Neural progenitor cell (in vitro differentiated cells): ENCODE results near the gene TMEM101. TPM values are rescaled to one million over a fixed set of nuclear protein-coding genes. Genes with fewer than 3 reads are reported as not detected.
A peak's percentile ranks its signal among the peaks of the same experiment; 100 is the strongest.
"Not testable (repeated sequence)": the region's sequence is repeated elsewhere in the genome, so short reads cannot be mapped to it uniquely, and the experiment has no call there.

Experiments used
- DNase-seq: peaks from one replicate; pipeline ENCODE4 v3.0.0-alpha.2; 2016; ENCODE audit warnings: low spot score
- H2AFZ ChIP-seq: fragments of 200-600 bp; sonication (generic); replicated peaks from 2 replicates; pipeline ENCODE4 v1.6.1; 2016; ENCODE audit warnings: antibody characterized with exemption
- H3F3A ChIP-seq: fragments of 200-600 bp; sonication (generic); 2 replicates; pipeline ENCODE4 v1.6.1; 2016; ENCODE audit warnings: antibody characterized with exemption, low read depth
- H3K27ac ChIP-seq: fragments of 200-600 bp; sonication (generic); 2 replicates; pipeline ENCODE4 v1.5.1; 2016; ENCODE audit warnings: mild to moderate bottlenecking
- H3K27me3 ChIP-seq: fragments of 200-600 bp; sonication (generic); 2 replicates; pipeline ENCODE4 v1.6.1; 2016; ENCODE audit warnings: mild to moderate bottlenecking, moderate library complexity
- H3K36me3 ChIP-seq: fragments of 200-600 bp; sonication (generic); 2 replicates; pipeline ENCODE4 v1.5.1; 2016
- H3K4me1 ChIP-seq: fragments of 200-600 bp; sonication (generic); 2 replicates; pipeline ENCODE4 v1.6.1; 2016; ENCODE audit warnings: mixed run types
- H3K4me2 ChIP-seq: fragments of 200-600 bp; sonication (generic); 2 replicates; pipeline ENCODE4 v1.6.1; 2016
- H3K4me3 ChIP-seq: fragments of 200-600 bp; sonication (generic); 2 replicates; pipeline ENCODE4 v1.5.1; 2016
- H3K79me2 ChIP-seq: fragments of 200-600 bp; sonication (generic); 2 replicates; pipeline ENCODE4 v1.6.1; 2016; ENCODE audit warnings: low read depth
- H3K9ac ChIP-seq: fragments of 200-600 bp; sonication (generic); 2 replicates; pipeline ENCODE4 v1.6.1; 2016
- H3K9me3 ChIP-seq: fragments of 200-600 bp; sonication (generic); 2 replicates; pipeline ENCODE4 v1.5.1; 2016; ENCODE audit warnings: low read depth
- H4K20me1 ChIP-seq: fragments of 200-600 bp; sonication (generic); 2 replicates; pipeline ENCODE4 v1.6.1; 2016; ENCODE audit warnings: low read depth
- H3K27ac Mint-ChIP-seq: 3 replicates; pipeline ENCODE4 v1.8.0; 2021; ENCODE audit warnings: mixed read lengths
- H3K27me3 Mint-ChIP-seq: 2 replicates; pipeline ENCODE4 v1.8.0; 2022; ENCODE audit warnings: low read depth, mild to moderate bottlenecking, inconsistent platforms, moderate library complexity, mixed read lengths; ENCODE audit not compliant: insufficient read depth
- H3K36me3 Mint-ChIP-seq: 3 replicates; pipeline ENCODE4 v1.8.0; 2021; ENCODE audit warnings: mixed read lengths
- H3K4me1 Mint-ChIP-seq: 3 replicates; pipeline ENCODE4 v1.8.0; 2021; ENCODE audit warnings: mixed read lengths
- H3K4me3 Mint-ChIP-seq: 3 replicates; pipeline ENCODE4 v1.8.0; 2021; ENCODE audit warnings: mild to moderate bottlenecking, moderate library complexity, mixed read lengths
- H3K9me3 Mint-ChIP-seq: 3 replicates; pipeline ENCODE4 v1.8.0; 2020; ENCODE audit warnings: mixed read lengths
- CTCF ChIP-seq: fragments of 200-600 bp; sonication (generic); IDR thresholded peaks from 2 replicates; pipeline ENCODE4 v1.5.1; 2017; ENCODE audit warnings: antibody characterized with exemption, mild to moderate bottlenecking
- EZH2 ChIP-seq: fragments of 200-600 bp; sonication (generic); IDR thresholded peaks from 2 replicates; pipeline ENCODE4 v1.6.1; 2017; ENCODE audit warnings: antibody characterized with exemption, mild to moderate bottlenecking, moderate library complexity
- EZH2phosphoT487 ChIP-seq: fragments of 200-600 bp; sonication (generic); IDR thresholded peaks from 2 replicates; pipeline ENCODE4 v1.6.1; 2017; ENCODE audit warnings: antibody characterized with exemption
- total RNA-seq: library from RNA; depleted of rRNA; stranded (reverse); fragments of >200 nt; gene quantifications from 2 replicates; pipeline ENCODE4 v1.2.3, GENCODE V29; 2015; ENCODE audit warnings: low replicate concordance

The TMEM101 gene
- total RNA-seq, 1 donor from 2014 or later: 33.8 TPM

- H3K27ac Mint-ChIP-seq: no peak overlapping the region
- Histone ChIP-seq H3K27ac (no peak overlapping the region), H3K9me3 (no peaks in the 10 kb centered on the region), H3K4me1 (no peaks in the 10 kb centered on the region), H3K79me2 (no peaks in the 10 kb centered on the region), H3K27me3 (no peaks in the 10 kb centered on the region), H3K36me3 (no peaks in the 10 kb centered on the region), H3F3A (peaks cover 6% of the 10 kb centered on the region), H4K20me1 (peaks cover 3% of the 10 kb centered on the region), H3K9ac (no peak overlapping the region), H2AFZ (no peak overlapping the region), H3K4me3 (no peak overlapping the region), H3K4me2 (no peak overlapping the region)
- peaks cover 8% of the 10 kb centered on the region for H3K36me3 Mint-ChIP-seq
- H3K4me3 Mint-ChIP-seq: peak overlapping the region; percentile 38
- no peak for DNase-seq
- H3K4me1 Mint-ChIP-seq: no peaks in the 10 kb centered on the region
- no peaks in the 10 kb centered on the region for H3K9me3 Mint-ChIP-seq
- TF ChIP-seq CTCF (no peak), EZH2 (no peak), EZH2phosphoT487 (no peak)
- H3K27me3 Mint-ChIP-seq: no peaks in the 10 kb centered on the region
Measured at GRCh38 chr17:44023545-44024270, 8.9 kb upstream of the TMEM101 start.

GRCh38 chr17:44022246-44022645, 7.5 kb upstream of the TMEM101 start:
- TF ChIP-seq EZH2phosphoT487: no peak
- TF ChIP-seq CTCF: no peak
- TF ChIP-seq EZH2: no peak
- H3K27ac ChIP-seq: no peak overlapping the region
- no peak for DNase-seq
- no peaks in the 10 kb centered on the region for H3K27me3 ChIP-seq
- H3K4me3 ChIP-seq: no peak overlapping the region
- H3K4me1 ChIP-seq: no peaks in the 10 kb centered on the region
- Mint-ChIP-seq H3K27me3 (no peaks in the 10 kb centered on the region), H3K4me1 (no peaks in the 10 kb centered on the region), H3K27ac (peak overlapping the region; percentile 51), H3K4me3 (no peak overlapping the region), H3K36me3 (peaks cover 8% of the 10 kb centered on the region), H3K9me3 (no peaks in the 10 kb centered on the region)
- no peak overlapping the region for H3K4me2 ChIP-seq
- no peak overlapping the region for H3K9ac ChIP-seq
- peaks cover 3% of the 10 kb centered on the region for H4K20me1 ChIP-seq
- H2AFZ ChIP-seq: no peak overlapping the region
- H3K9me3 ChIP-seq: no peaks in the 10 kb centered on the region
- peaks cover 6% of the 10 kb centered on the region for H3F3A ChIP-seq
- H3K79me2 ChIP-seq: no peaks in the 10 kb centered on the region
- no peaks in the 10 kb centered on the region for H3K36me3 ChIP-seq

- H3K36me3 Mint-ChIP-seq, H3K9me3 ChIP-seq, H3K27me3 ChIP-seq, H3K36me3 ChIP-seq, H3K4me2 ChIP-seq, H3K4me1 ChIP-seq, H3K9ac ChIP-seq, H3K4me1 Mint-ChIP-seq, H3K27ac ChIP-seq, H3K27me3 Mint-ChIP-seq, H4K20me1 ChIP-seq, H3K4me3 Mint-ChIP-seq, H3K4me3 ChIP-seq, DNase-seq, H3F3A ChIP-seq, H2AFZ ChIP-seq, H3K9me3 Mint-ChIP-seq, H3K27ac Mint-ChIP-seq, H3K79me2 ChIP-seq: not testable (repeated sequence)
Measured at GRCh38 chr17:44021227-44021626, 6.5 kb upstream of the TMEM101 start.

DNA sequence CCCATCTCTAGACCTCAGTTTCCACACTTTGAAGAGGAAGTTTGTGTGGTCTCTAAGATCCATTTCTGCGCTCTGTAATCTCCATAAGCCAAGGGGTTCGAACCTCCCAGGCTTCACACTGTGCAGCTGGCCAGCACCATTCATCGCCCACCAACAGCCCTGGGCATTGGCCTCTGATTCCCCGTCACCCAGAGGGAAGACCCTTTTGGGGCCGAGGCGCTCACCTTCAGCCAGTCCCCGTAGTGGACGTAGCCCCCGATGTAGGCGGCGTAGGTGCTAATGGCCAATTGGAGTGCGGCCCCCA, 678 bp downstream of the TMEM101 start:
- Histone ChIP-seq H3F3A (peaks cover 12% of the 10 kb centered on the region), H3K9ac (peak overlapping the region; percentile 86), H3K36me3 (no peaks in the 10 kb centered on the region), H2AFZ (peak overlapping the region; percentile 99), H3K4me2 (peak overlapping the region; percentile 94), H3K27ac (no peak overlapping the region), H3K79me2 (peaks cover 9% of the 10 kb centered on the region), H3K9me3 (no peaks in the 10 kb centered on the region), H3K4me3 (peak overlapping the region; percentile 98), H3K27me3 (no peaks in the 10 kb centered on the region), H3K4me1 (no peaks in the 10 kb centered on the region), H4K20me1 (no peaks in the 10 kb centered on the region)
- peak overlapping the region; percentile 99 for H3K27ac Mint-ChIP-seq
- H3K4me1 Mint-ChIP-seq: peaks cover 6% of the 10 kb centered on the region
- H3K36me3 Mint-ChIP-seq: peaks cover 2% of the 10 kb centered on the region
- H3K27me3 Mint-ChIP-seq: peaks cover 6% of the 10 kb centered on the region
- no peak for TF ChIP-seq EZH2
- H3K4me3 Mint-ChIP-seq: peak overlapping the region; percentile 100
- no peak for DNase-seq
- H3K9me3 Mint-ChIP-seq: no peaks in the 10 kb centered on the region
